OCI-LY1 (cell line): ENCODE measurements around the gene UGT1A10.

Experiments used
- H2AFZ ChIP-seq: fragments of 200-600 bp; sonication (generic), shearing (Covaris generic); 2 replicates; pipeline ENCODE4 v1.6.0; 2014; ENCODE audit warnings: antibody characterized with exemption, mild to moderate bottlenecking, low read length
- H3F3A ChIP-seq: fragments of 200-600 bp; sonication (generic), shearing (Covaris generic); 2 replicates; pipeline ENCODE4 v1.6.0; 2014; ENCODE audit warnings: mild to moderate bottlenecking, antibody characterized with exemption, low read length, moderate library complexity; ENCODE audit not compliant: insufficient read depth
- H3K27ac ChIP-seq: fragments of 200-600 bp; sonication (generic); 2 replicates; pipeline ENCODE4 v1.5.1; 2014; ENCODE audit warnings: low read length, mixed run types, mild to moderate bottlenecking, low read depth; ENCODE audit not compliant: poor library complexity, severe bottlenecking
- H3K27me3 ChIP-seq: fragments of 200-600 bp; sonication (generic); 2 replicates; pipeline ENCODE4 v1.6.0; 2014; ENCODE audit warnings: antibody characterized with exemption, mild to moderate bottlenecking, low read length, moderate library complexity; ENCODE audit not compliant: insufficient read depth
- H3K36me3 ChIP-seq: fragments of 200-600 bp; sonication (generic); 2 replicates; pipeline ENCODE4 v1.6.1; 2014; ENCODE audit warnings: mild to moderate bottlenecking, antibody characterized with exemption, low read length, moderate library complexity, mixed read lengths; ENCODE audit not compliant: insufficient read depth
- H3K4me1 ChIP-seq: fragments of 200-600 bp; sonication (generic); 2 replicates; pipeline ENCODE4 v1.5.1; 2014; ENCODE audit warnings: mild to moderate bottlenecking, low read length, moderate library complexity; ENCODE audit not compliant: insufficient read depth, severe bottlenecking
- H3K4me2 ChIP-seq: fragments of 200-600 bp; sonication (generic), shearing (Covaris generic); 2 replicates; pipeline ENCODE4 v1.6.1; 2014; ENCODE audit warnings: low read length
- H3K4me3 ChIP-seq: fragments of 200-600 bp; sonication (generic); 2 replicates; pipeline ENCODE4 v1.5.1; 2014; ENCODE audit warnings: low read length, low read depth, mild to moderate bottlenecking, mixed read lengths; ENCODE audit not compliant: poor library complexity, severe bottlenecking
- H3K79me2 ChIP-seq: fragments of 200-600 bp; shearing (Covaris generic); 2 replicates; pipeline ENCODE4 v1.6.1; 2016; ENCODE audit warnings: mixed run types, low read length, mixed read lengths; ENCODE audit not compliant: insufficient read depth
- H3K9ac ChIP-seq: fragments of 200-600 bp; sonication (generic), shearing (Covaris generic); 2 replicates; pipeline ENCODE4 v1.6.1; 2014; ENCODE audit warnings: mild to moderate bottlenecking, low read length, mixed read lengths
- H3K9me2 ChIP-seq: fragments of 200-600 bp; sonication (generic), shearing (Covaris generic); 2 replicates; pipeline ENCODE4 v1.6.1; 2014; ENCODE audit warnings: low read depth, mild to moderate bottlenecking, low read length, mixed read lengths
- H3K9me3 ChIP-seq: fragments of 200-600 bp; shearing (Covaris generic); 2 replicates; pipeline ENCODE4 v1.6.1; 2014; ENCODE audit warnings: low read length, mixed read lengths
- H4K20me1 ChIP-seq: fragments of 200-600 bp; sonication (generic), shearing (Covaris generic); 2 replicates; pipeline ENCODE4 v1.6.0; 2016; ENCODE audit warnings: mild to moderate bottlenecking, low read length; ENCODE audit not compliant: insufficient read depth
- CTCF ChIP-seq: fragments of 200-600 bp; sonication (generic), shearing (Covaris generic); IDR thresholded peaks from 2 replicates; pipeline ENCODE4 v1.5.1; 2017; ENCODE audit warnings: mild to moderate bottlenecking, antibody characterized with exemption, low read length, moderate library complexity, mixed read lengths
- EZH2 ChIP-seq: fragments of 200-600 bp; sonication (generic), shearing (Covaris generic); IDR thresholded peaks from 2 replicates; pipeline ENCODE4 v1.8.0; 2017; ENCODE audit warnings: borderline replicate concordance, mixed run types, mild to moderate bottlenecking, antibody characterized with exemption, low read length, moderate library complexity, mixed read lengths

Gene UGT1A10

GRCh38 chr2:233684640-233685039 is 48.4 kb downstream of the UGT1A10 start:
- H3K4me3 ChIP-seq, result no peak overlapping the region
- H3K9ac ChIP-seq, result no peak overlapping the region
- H2AFZ ChIP-seq, result no peak overlapping the region
- no peaks in the 10 kb centered on the region for H3K9me3 ChIP-seq
- H3K36me3 ChIP-seq, result no peaks in the 10 kb centered on the region
- no peaks in the 10 kb centered on the region; the same call in 1 of the 2 replicates for H3K9me2 ChIP-seq
- no peaks in the 10 kb centered on the region for H3F3A ChIP-seq
- H4K20me1 ChIP-seq, result no peaks in the 10 kb centered on the region
- no peaks in the 10 kb centered on the region for H3K79me2 ChIP-seq
- H3K27ac ChIP-seq, result no peak overlapping the region
- H3K27me3 ChIP-seq, result no peaks in the 10 kb centered on the region
- no peak overlapping the region for H3K4me2 ChIP-seq
- H3K4me1 ChIP-seq, result no peaks in the 10 kb centered on the region
- no peak for TF ChIP-seq EZH2
- TF ChIP-seq CTCF, result no peak

GRCh38 chr2:233686928-233687327 is 50.7 kb downstream of the UGT1A10 start:
- no peaks in the 10 kb centered on the region for H4K20me1 ChIP-seq
- H2AFZ ChIP-seq, result no peak overlapping the region
- no peak overlapping the region for H3K4me2 ChIP-seq
- no peaks in the 10 kb centered on the region; the same call in 1 of the 2 replicates for H3K9me2 ChIP-seq
- H3K36me3 ChIP-seq, result no peaks in the 10 kb centered on the region
- H3K27me3 ChIP-seq, result no peaks in the 10 kb centered on the region
- H3K4me3 ChIP-seq, result no peak overlapping the region
- TF ChIP-seq CTCF (no peak), EZH2 (no peak)
- H3K4me1 ChIP-seq, result no peaks in the 10 kb centered on the region
- H3F3A ChIP-seq, result no peaks in the 10 kb centered on the region
- H3K9me3 ChIP-seq, result no peaks in the 10 kb centered on the region
- H3K79me2 ChIP-seq, result no peaks in the 10 kb centered on the region
- H3K27ac ChIP-seq, result no peak overlapping the region
- H3K9ac ChIP-seq, result no peak overlapping the region

GRCh38 chr2:233688341-233688740 is 52.1 kb downstream of the UGT1A10 start:
- H3K4me1 ChIP-seq, result no peaks in the 10 kb centered on the region
- TF ChIP-seq CTCF (no peak), EZH2 (no peak)
- H3K36me3 ChIP-seq, result no peaks in the 10 kb centered on the region
- no peak overlapping the region for H3K9ac ChIP-seq
- no peaks in the 10 kb centered on the region for H3K27me3 ChIP-seq
- no peaks in the 10 kb centered on the region for H3K9me3 ChIP-seq
- H3K4me3 ChIP-seq, result no peak overlapping the region
- no peaks in the 10 kb centered on the region; the same call in 1 of the 2 replicates for H3K9me2 ChIP-seq
- no peak overlapping the region for H2AFZ ChIP-seq
- no peak overlapping the region for H3K4me2 ChIP-seq
- no peak overlapping the region for H3K27ac ChIP-seq
- no peaks in the 10 kb centered on the region for H3F3A ChIP-seq
- H3K79me2 ChIP-seq, result no peaks in the 10 kb centered on the region
- H4K20me1 ChIP-seq, result no peaks in the 10 kb centered on the region
